ENCODE results near the gene UGGT1. TPM values are rescaled to one million over a fixed set of nuclear protein-coding genes. Genes with fewer than 3 reads are reported as not detected.
A peak's percentile ranks its signal among the peaks of the same experiment; 100 is the strongest.

The UGGT1 gene
- total RNA-seq, 1 experiment from 2014 or later: 77.5 TPM

GRCh38 chr2:128187032-128187654 is 96.1 kb downstream of the UGGT1 start:
- Histone ChIP-seq H3K9me3 (peaks cover 3% of the 10 kb centered on the region; the same call in 1 of the 2 replicates), H3K36me3 (ENCODE audit: control insufficient read depth, insufficient read depth, low read length) (peaks cover 5% of the 10 kb centered on the region), H3K27me3 (replicated peaks; ENCODE audit: control insufficient read depth, insufficient read depth, low read length) (no peaks in the 10 kb centered on the region), H3K4me1 (peaks cover 13% of the 10 kb centered on the region), H3K4me3 (ENCODE audit: low read depth, low read length) (no peak overlapping the region)
- no peak overlapping the region for H3K4me3 Mint-ChIP-seq (ENCODE audit: unreplicated experiment)
- H3K36me3 Mint-ChIP-seq (ENCODE audit: insufficient read depth, unreplicated experiment): peaks cover 70% of the 10 kb centered on the region
- H3K27ac Mint-ChIP-seq (ENCODE audit: unreplicated experiment): peak overlapping the region; percentile 72
- ChIA-PET CTCF (no interaction called here), POLR2A (no interaction called here)
- H3K9me3 Mint-ChIP-seq (ENCODE audit: unreplicated experiment): no peaks in the 10 kb centered on the region
- no peaks in the 10 kb centered on the region for H3K27me3 Mint-ChIP-seq (ENCODE audit: insufficient read depth, unreplicated experiment)
- peaks cover 7% of the 10 kb centered on the region for H3K4me1 Mint-ChIP-seq (ENCODE audit: low read depth, unreplicated experiment)
- BruUV-seq (replicated peaks): no TSS peak
- no peak for DNase-seq
- TF ChIP-seq CTCF (IDR thresholded peaks at IDR 0.05; ENCODE audit: insufficient read depth in 1 of 2, low read depth in 1 of 2, low read length in 1 of 2, severe bottlenecking in 1 of 2, unreplicated experiment in 1 of 2): no peak
- intact Hi-C loops (cut with micrococcal nuclease; ENCODE audit: unreplicated experiment): no loop called here

DNA sequence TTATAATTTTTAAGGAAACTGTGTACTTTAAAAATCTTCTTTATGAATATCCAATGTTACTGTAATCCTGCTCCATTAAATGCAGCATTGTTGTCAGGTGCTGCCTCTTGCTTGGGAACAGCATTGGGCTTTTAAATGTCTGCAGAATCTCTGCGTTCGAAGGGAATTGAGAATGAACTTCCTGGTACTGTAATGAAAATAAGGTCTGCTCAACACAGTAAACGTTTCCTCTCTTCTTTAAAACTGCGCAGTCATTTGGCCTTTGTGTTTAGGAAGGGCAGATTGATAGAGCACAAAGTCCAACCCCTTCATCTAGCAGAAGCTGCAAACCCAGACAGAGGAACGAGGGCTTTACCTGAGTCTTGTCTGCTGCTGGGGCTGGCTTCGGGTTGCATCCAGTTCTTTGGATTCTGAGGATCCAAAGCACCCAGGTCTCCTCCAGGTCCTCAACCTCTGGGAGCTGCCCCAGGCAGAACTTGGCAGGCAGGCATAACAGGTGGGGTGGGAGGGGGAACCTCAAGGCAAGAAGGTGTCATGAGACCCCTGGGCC is 104.5 kb downstream of the UGGT1 start:
- Histone ChIP-seq H3K36me3 (ENCODE audit: control insufficient read depth, insufficient read depth, low read length) (peaks cover 2% of the 10 kb centered on the region; the same call in 1 of the 2 replicates), H3K4me3 (ENCODE audit: low read depth, low read length) (no peak overlapping the region), H3K9me3 (no peaks in the 10 kb centered on the region), H3K4me1 (peaks cover 6% of the 10 kb centered on the region; the same call in 1 of the 2 replicates), H3K27me3 (replicated peaks; ENCODE audit: control insufficient read depth, insufficient read depth, low read length) (no peaks in the 10 kb centered on the region)
- H3K4me3 Mint-ChIP-seq (ENCODE audit: unreplicated experiment): no peak overlapping the region
- H3K36me3 Mint-ChIP-seq (ENCODE audit: insufficient read depth, unreplicated experiment): peaks cover 29% of the 10 kb centered on the region
- no peak for DNase-seq
- intact Hi-C loops (cut with micrococcal nuclease; ENCODE audit: unreplicated experiment): no loop called here
- H3K27ac Mint-ChIP-seq (ENCODE audit: unreplicated experiment): no peak overlapping the region
- BruUV-seq (replicated peaks): no TSS peak
- no peaks in the 10 kb centered on the region for H3K4me1 Mint-ChIP-seq (ENCODE audit: low read depth, unreplicated experiment)
- no peaks in the 10 kb centered on the region for H3K9me3 Mint-ChIP-seq (ENCODE audit: unreplicated experiment)
- no peaks in the 10 kb centered on the region for H3K27me3 Mint-ChIP-seq (ENCODE audit: insufficient read depth, unreplicated experiment)
- CTCF ChIA-PET: no interaction called here
- POLR2A ChIA-PET: no interaction called here
- no peak for TF ChIP-seq CTCF (IDR thresholded peaks at IDR 0.05; ENCODE audit: insufficient read depth in 1 of 2, low read depth in 1 of 2, low read length in 1 of 2, severe bottlenecking in 1 of 2, unreplicated experiment in 1 of 2)

DNA sequence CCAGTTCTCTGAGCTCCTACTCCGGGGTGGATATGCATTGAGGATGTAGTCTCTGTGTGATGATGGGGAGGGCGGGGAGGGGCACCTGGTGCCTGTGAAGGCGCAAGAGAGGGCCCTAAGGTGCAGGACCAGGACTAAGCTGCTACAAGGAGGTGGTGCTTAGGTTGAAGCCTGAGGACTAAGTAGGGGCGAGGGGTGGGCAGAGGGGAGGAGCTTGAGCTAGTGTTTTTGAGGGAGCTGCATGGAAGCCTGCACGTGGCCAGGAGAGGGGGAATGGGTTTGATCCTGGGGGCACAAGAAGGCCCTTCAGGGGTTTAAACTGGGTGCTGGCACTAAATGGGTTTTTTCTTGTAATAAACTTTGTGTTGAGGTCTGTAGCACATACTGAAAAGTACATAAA is 105.0 kb downstream of the UGGT1 start:
- no peak for TF ChIP-seq CTCF (IDR thresholded peaks at IDR 0.05; ENCODE audit: insufficient read depth in 1 of 2, low read depth in 1 of 2, low read length in 1 of 2, severe bottlenecking in 1 of 2, unreplicated experiment in 1 of 2)
- no peaks in the 10 kb centered on the region for H3K4me1 Mint-ChIP-seq (ENCODE audit: low read depth, unreplicated experiment)
- H3K36me3 Mint-ChIP-seq (ENCODE audit: insufficient read depth, unreplicated experiment): peaks cover 28% of the 10 kb centered on the region
- ChIA-PET CTCF (no interaction called here), POLR2A (no interaction called here)
- no TSS peak for BruUV-seq (replicated peaks)
- intact Hi-C loops (cut with micrococcal nuclease; ENCODE audit: unreplicated experiment): no loop called here
- Histone ChIP-seq H3K4me3 (ENCODE audit: low read depth, low read length) (no peak overlapping the region), H3K4me1 (peaks cover 6% of the 10 kb centered on the region; the same call in 1 of the 2 replicates), H3K27me3 (replicated peaks; ENCODE audit: control insufficient read depth, insufficient read depth, low read length) (no peaks in the 10 kb centered on the region), H3K9me3 (no peaks in the 10 kb centered on the region), H3K36me3 (ENCODE audit: control insufficient read depth, insufficient read depth, low read length) (no peaks in the 10 kb centered on the region)
- H3K9me3 Mint-ChIP-seq (ENCODE audit: unreplicated experiment): no peaks in the 10 kb centered on the region
- no peak for DNase-seq
- no peak overlapping the region for H3K4me3 Mint-ChIP-seq (ENCODE audit: unreplicated experiment)
- H3K27me3 Mint-ChIP-seq (ENCODE audit: insufficient read depth, unreplicated experiment): no peaks in the 10 kb centered on the region
- peak overlapping the region; percentile 5 for H3K27ac Mint-ChIP-seq (ENCODE audit: unreplicated experiment)
